ENCODE data around the gene SHTN1.

- TF ChIP-seq POLR2A (IDR thresholded peaks at IDR 0.05), result no peak
- TF ChIP-seq POLR2AphosphoS5 (IDR thresholded peaks at IDR 0.05), result no peak
- no peak for TF ChIP-seq CTCF (IDR thresholded peaks at IDR 0.05)
These were observed 173.2 kb downstream of the SHTN1 start for GRCh38 chr10:116831790-116832189.
